RPMI8226 (cell line): ENCODE measurements around the gene IFNGR2.
"Not testable (repeated sequence)": the region's sequence is repeated elsewhere in the genome, so short reads cannot be mapped to it uniquely, and the experiment has no call there.

Experiments used
- DNase-seq: peaks from one replicate; pipeline ENCODE4 v3.0.0-alpha.2; 2015

The IFNGR2 gene

DNA sequence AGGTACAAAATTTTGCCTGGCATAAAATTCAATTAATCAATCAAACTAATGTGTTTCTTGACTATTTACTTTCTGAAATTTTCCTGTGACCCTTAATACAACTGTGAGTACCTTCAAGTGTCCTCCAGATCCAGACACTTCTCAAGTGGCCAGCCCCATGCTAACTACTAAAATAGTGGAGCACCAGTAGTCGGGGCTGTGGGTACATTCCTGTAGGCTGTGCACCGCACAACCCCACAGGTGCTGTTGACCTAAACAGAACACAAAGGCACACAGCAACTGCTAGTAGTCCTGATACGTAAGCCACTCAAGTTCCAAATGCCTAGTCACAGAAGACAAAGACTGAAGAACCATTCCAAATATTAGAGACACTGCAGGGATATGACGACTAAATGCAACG, 40.0 kb downstream of the IFNGR2 start:
- no peak for DNase-seq

- DNase-seq: no peak
These were observed 41.3 kb downstream of the IFNGR2 start for GRCh38 chr21:33444499-33444898.

- DNase-seq: not testable (repeated sequence)
These were observed 43.4 kb downstream of the IFNGR2 start for GRCh38 chr21:33446620-33447019.

- DNase-seq: no peak
These were observed 46.4 kb downstream of the IFNGR2 start for GRCh38 chr21:33449616-33450015.

- no peak for DNase-seq
These were observed 48.4 kb downstream of the IFNGR2 start for GRCh38 chr21:33451634-33452071.

DNA sequence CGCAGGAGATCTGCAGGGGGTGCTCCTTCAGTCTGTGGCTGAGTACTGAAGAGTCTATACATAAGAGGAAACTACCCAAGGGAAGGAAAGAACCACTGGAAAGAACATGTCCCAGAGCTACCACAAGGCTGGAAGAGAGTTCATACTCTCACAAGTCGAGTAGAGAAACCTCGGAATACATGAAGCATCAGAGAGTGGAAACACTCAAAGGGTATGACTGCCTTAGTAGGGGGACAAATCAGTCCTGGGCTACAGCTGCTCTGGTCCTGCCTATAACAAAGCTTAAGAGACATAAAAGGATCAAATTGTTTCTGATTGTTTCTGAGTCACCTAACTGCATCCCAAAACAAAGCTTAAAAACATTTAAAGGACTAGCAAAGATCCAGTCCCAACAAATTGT, 49.1 kb downstream of the IFNGR2 start:
- DNase-seq: no peak

DNA sequence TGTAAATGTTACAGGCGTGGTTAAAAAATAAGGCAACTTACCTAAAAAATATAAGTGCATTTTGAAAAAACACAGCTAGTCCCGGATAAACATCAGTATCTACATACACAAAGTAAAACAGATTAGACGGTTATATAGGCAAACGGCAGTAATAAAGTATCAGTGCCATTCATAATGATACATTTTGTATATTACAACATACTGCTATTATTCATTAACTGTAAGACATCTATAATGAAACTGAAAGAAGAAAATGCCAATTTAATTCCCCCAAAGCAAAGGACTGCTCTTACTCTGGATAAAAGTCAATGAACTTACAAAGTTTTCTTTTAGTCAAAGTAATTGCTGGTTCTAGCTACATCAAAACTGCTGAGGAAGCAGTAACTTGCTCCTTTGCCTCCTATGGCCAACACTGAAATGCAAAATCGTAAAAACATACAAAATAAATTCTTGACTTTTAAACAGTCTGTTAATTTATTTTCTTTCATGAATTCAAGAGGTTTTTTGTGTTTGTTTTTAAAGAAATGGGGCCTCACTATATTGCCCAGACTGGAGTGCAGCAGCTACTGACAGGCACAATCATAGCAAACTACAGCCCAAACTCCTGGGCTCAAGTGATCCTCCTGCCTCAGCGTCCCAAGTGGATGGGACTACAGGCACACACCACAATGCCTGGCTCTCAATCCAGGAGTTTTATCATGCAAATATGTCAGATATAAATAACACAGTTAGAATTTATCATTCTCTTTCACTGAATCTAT, 52.7 kb downstream of the IFNGR2 start:
- DNase-seq: no peak

- DNase-seq: no peak
These were observed 55.6 kb downstream of the IFNGR2 start for GRCh38 chr21:33458861-33459260.

- no peak for DNase-seq
These were observed 58.5 kb downstream of the IFNGR2 start for GRCh38 chr21:33461538-33462250.

- DNase-seq: not testable (repeated sequence)
These were observed 66.0 kb downstream of the IFNGR2 start for GRCh38 chr21:33469183-33469582.

- DNase-seq: no peak
These were observed 67.5 kb downstream of the IFNGR2 start for GRCh38 chr21:33470701-33471100.

DNA sequence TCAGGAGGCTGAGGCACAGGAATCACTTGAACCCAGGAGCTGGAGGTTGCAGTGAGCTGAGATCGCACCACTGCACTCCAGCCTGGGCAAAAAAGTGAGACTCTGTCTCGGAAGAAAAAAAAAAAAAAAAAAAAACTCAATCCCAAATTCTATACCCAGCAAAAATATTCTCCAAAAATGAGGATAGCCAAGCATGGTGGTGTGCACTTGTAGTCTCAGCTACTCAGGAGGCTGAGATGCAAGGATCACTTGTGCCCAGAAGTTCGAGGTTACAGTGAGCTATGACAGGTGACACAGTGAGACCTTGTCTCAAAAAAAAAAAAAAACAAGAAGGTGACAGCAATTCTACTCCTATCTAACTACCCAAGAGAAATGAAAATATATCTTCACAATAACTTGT, 70.1 kb downstream of the IFNGR2 start:
- no peak for DNase-seq

DNA sequence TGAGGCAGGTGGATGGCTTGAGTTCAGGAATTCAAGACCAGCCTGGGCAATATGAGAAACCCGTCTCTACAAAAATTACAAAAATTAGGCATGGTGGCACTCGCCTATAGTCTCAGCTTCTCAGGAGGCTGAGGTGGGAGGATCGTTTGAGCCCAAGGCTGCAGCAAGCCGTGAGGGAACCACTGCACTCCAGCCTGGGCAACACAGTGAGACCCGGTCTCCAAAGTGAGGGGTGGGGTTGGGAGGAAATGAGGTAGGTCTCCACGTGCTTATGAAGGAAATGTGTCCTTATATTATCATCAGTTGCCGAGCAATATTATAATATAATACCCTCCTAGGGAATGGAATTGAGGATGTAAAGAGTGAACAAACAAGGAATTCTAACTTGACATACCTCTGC, 73.9 kb downstream of the IFNGR2 start:
- no peak for DNase-seq

GRCh38 chr21:33478182-33478581, 75.0 kb downstream of the IFNGR2 start:
- no peak for DNase-seq

- peak; percentile 67 for DNase-seq
These were observed 75.9 kb downstream of the IFNGR2 start for GRCh38 chr21:33478935-33479678.

- DNase-seq: peak; percentile 98
These were observed 76.7 kb downstream of the IFNGR2 start, which contains the start of gene TMEM50B for GRCh38 chr21:33479679-33480480. TMEM50B (minus strand) TSS chr21:33479974; CDS start chr21:33468885, 11,089 bp downstream.

GRCh38 chr21:33480481-33481103, 77.4 kb downstream of the IFNGR2 start:
- no peak for DNase-seq

GRCh38 chr21:33481314-33481943, 78.2 kb downstream of the IFNGR2 start:
- DNase-seq: no peak
